ENCODE measurements around the gene PIGQ. TPM values are rescaled to one million over a fixed set of nuclear protein-coding genes. Genes with fewer than 3 reads are reported as not detected.

Gene PIGQ
- total RNA-seq, 1 experiment from 2014 or later = 72.5 TPM

GRCh38 chr16:624526-625070 lies 54.8 kb downstream of the PIGQ start:
- no peak for DNase-seq
- no peak for TF ChIP-seq EZH2 (IDR thresholded peaks at IDR 0.05; ENCODE audit: low read depth)
- TF ChIP-seq CTCF (conservative IDR thresholded peaks at IDR 0.05) = no peak
- CTCF ChIA-PET = no interaction called here

GRCh38 chr16:625117-625976 lies 55.6 kb downstream of the PIGQ start:
- Histone ChIP-seq H3K27me3 (ENCODE audit: insufficient read depth, low read depth) (no peaks in the 10 kb centered on the region), H3F3A (ENCODE audit: insufficient read depth, low read depth) (peaks cover 46% of the 10 kb centered on the region), H3K27ac (no peak overlapping the region), H4K20me1 (ENCODE audit: insufficient read depth) (peaks cover 21% of the 10 kb centered on the region; the same call in 1 of the 2 replicates), H2AFZ (no peak overlapping the region), H3K4me1 (replicated peaks; ENCODE audit: insufficient read depth) (peaks cover 19% of the 10 kb centered on the region), H3K9me2 (ENCODE audit: insufficient read depth) (no peaks in the 10 kb centered on the region), H3K36me3 (ENCODE audit: low read depth) (no peaks in the 10 kb centered on the region), H3K4me3 (no peak overlapping the region), H3K79me2 (ENCODE audit: low read depth) (no peaks in the 10 kb centered on the region), H3K9me3 (ENCODE audit: insufficient read depth, low read depth) (no peaks in the 10 kb centered on the region), H3K4me2 (no peak overlapping the region)
- no TSS peak for BruUV-seq (replicated peaks)
- intact Hi-C loops (cut with micrococcal nuclease; ENCODE audit: unreplicated experiment) = loop anchor here (5.0 kb wide), 1 partner anchor 42 kb away; the partner anchor contains the start of gene RHOT2
- TF ChIP-seq CTCF (conservative IDR thresholded peaks at IDR 0.05) = no peak
- CTCF ChIA-PET = no interaction called here
- POLR2A ChIA-PET (ENCODE audit: unreplicated experiment) = interaction anchor here (0.5 to 0.6 kb wide), 2 partner anchors 32 to 98 kb away, joined by 5 to 6 read pairs; no protein-coding TSS in a partner anchor
- no peak for DNase-seq

More at GRCh38 chr16:624526-625070, 54.8 kb downstream of the PIGQ start:
- intact Hi-C loops (cut with micrococcal nuclease; ENCODE audit: unreplicated experiment) = loop anchor here (5.0 kb wide), 1 partner anchor 43 kb away; the partner anchor contains the start of gene RHOT2
- H3K4me3 ChIP-seq = no peak overlapping the region
- peaks cover 46% of the 10 kb centered on the region for H3F3A ChIP-seq (ENCODE audit: insufficient read depth, low read depth)
- no peaks in the 10 kb centered on the region for H3K9me3 ChIP-seq (ENCODE audit: insufficient read depth, low read depth)
- H3K9me2 ChIP-seq (ENCODE audit: insufficient read depth) = no peaks in the 10 kb centered on the region
- no peaks in the 10 kb centered on the region for H3K79me2 ChIP-seq (ENCODE audit: low read depth)
- H3K36me3 ChIP-seq (ENCODE audit: low read depth) = no peaks in the 10 kb centered on the region
- H3K27ac ChIP-seq = no peak overlapping the region
- peaks cover 16% of the 10 kb centered on the region; the same call in 1 of the 2 replicates for H4K20me1 ChIP-seq (ENCODE audit: insufficient read depth)
- peaks cover 19% of the 10 kb centered on the region for H3K4me1 ChIP-seq (replicated peaks; ENCODE audit: insufficient read depth)
- H3K4me2 ChIP-seq = no peak overlapping the region
- BruUV-seq (replicated peaks) = no TSS peak
- POLR2A ChIA-PET (ENCODE audit: unreplicated experiment) = no interaction called here
- H3K27me3 ChIP-seq (ENCODE audit: insufficient read depth, low read depth) = no peaks in the 10 kb centered on the region
- H2AFZ ChIP-seq = no peak overlapping the region

- TF ChIP-seq CTCF (conservative IDR thresholded peaks at IDR 0.05) (no peak), EZH2 (IDR thresholded peaks at IDR 0.05; ENCODE audit: low read depth) (no peak)
- intact Hi-C loops (cut with micrococcal nuclease; ENCODE audit: unreplicated experiment) = loop anchor here (5.0 kb wide), 1 partner anchor 41 kb away; the partner anchor contains the start of gene RHOT2
- H3K27ac ChIP-seq = peak overlapping the region; percentile 76
- H3K9me2 ChIP-seq (ENCODE audit: insufficient read depth) = no peaks in the 10 kb centered on the region
- DNase-seq = no peak
- no peaks in the 10 kb centered on the region for H3K36me3 ChIP-seq (ENCODE audit: low read depth)
- POLR2A ChIA-PET (ENCODE audit: unreplicated experiment) = interaction anchor here (0.6 kb wide), 2 partner anchors 99 to 273 kb away, joined by 3 to 5 read pairs; partner anchors contain the start of gene AXIN1
- no TSS peak for BruUV-seq (replicated peaks)
- H3K4me2 ChIP-seq = peak overlapping the region; percentile 60
- peaks cover 18% of the 10 kb centered on the region; the same call in 1 of the 2 replicates for H4K20me1 ChIP-seq (ENCODE audit: insufficient read depth)
- H3K4me3 ChIP-seq = no peak overlapping the region
- H3K79me2 ChIP-seq (ENCODE audit: low read depth) = no peaks in the 10 kb centered on the region
- no peaks in the 10 kb centered on the region for H3K27me3 ChIP-seq (ENCODE audit: insufficient read depth, low read depth)
- H3K4me1 ChIP-seq (replicated peaks; ENCODE audit: insufficient read depth) = peaks cover 23% of the 10 kb centered on the region
- peaks cover 46% of the 10 kb centered on the region for H3F3A ChIP-seq (ENCODE audit: insufficient read depth, low read depth)
- CTCF ChIA-PET = no interaction called here
- H2AFZ ChIP-seq = no peak overlapping the region
- no peaks in the 10 kb centered on the region for H3K9me3 ChIP-seq (ENCODE audit: insufficient read depth, low read depth)
These were observed 56.4 kb downstream of the PIGQ start for GRCh38 chr16:625977-626765.

Data from PC-9 (cell line).